Mucosa of rectum (tissue), 2 donors: ENCODE data around the gene ADD3.

Experiments
- H3K27ac ChIP-seq, 2 donors: one replicate each; pipeline ENCODE4 v1.7.0; 2013; ENCODE audit warnings: inconsistent platforms in 2 of 2, low read depth in 2 of 2, low read length in 2 of 2
- H3K27me3 ChIP-seq, 2 donors: one replicate each; pipeline ENCODE4 v1.7.0; 2013; ENCODE audit warnings: low read length in 2 of 2; ENCODE audit not compliant: control insufficient read depth in 2 of 2, insufficient read depth in 2 of 2
- H3K36me3 ChIP-seq, 2 donors: one replicate each; pipeline ENCODE4 v1.7.0; 2013; ENCODE audit warnings: low read length in 2 of 2; ENCODE audit not compliant: control insufficient read depth in 2 of 2, insufficient read depth in 2 of 2
- H3K4me1 ChIP-seq, 2 donors: one replicate each; pipeline ENCODE4 v1.7.0; 2013; ENCODE audit warnings: low read length in 2 of 2, mild to moderate bottlenecking in 1 of 2; ENCODE audit not compliant: control insufficient read depth in 2 of 2, insufficient read depth in 2 of 2
- H3K4me3 ChIP-seq, 2 donors: one replicate each; pipeline ENCODE4 v1.7.0; 2013; ENCODE audit warnings: low read length in 2 of 2
- H3K9ac ChIP-seq, 2 donors: one replicate each; pipeline ENCODE4 v1.7.0; 2013; ENCODE audit warnings: low read length in 2 of 2, low read depth in 1 of 2, mild to moderate bottlenecking in 1 of 2
- H3K9me3 ChIP-seq, 2 donors: one replicate each; pipeline ENCODE4 v1.7.0; 2013; ENCODE audit warnings: low read length in 2 of 2; ENCODE audit not compliant: control insufficient read depth in 2 of 2
- donor health status: healthy.
- donor health status: Normal muscosa, but diverticular disease.

The ADD3 gene

GRCh38 chr10:110011681-110012080 lies 3.9 kb downstream of the ADD3 start:
- Histone ChIP-seq H3K9me3 (no peaks in the 10 kb centered on the region), H3K27ac (no peak overlapping the region), H3K36me3 (no peaks in the 10 kb centered on the region), H3K27me3 (no peaks in the 10 kb centered on the region), H3K9ac (no peak overlapping the region), H3K4me3 (no peak overlapping the region), H3K4me1 (peaks cover 24 to 37% of the 10 kb centered on the region in 2 donors)

- H3K9me3 ChIP-seq: no peaks in the 10 kb centered on the region
- H3K4me1 ChIP-seq: peaks cover 21 to 36% of the 10 kb centered on the region in 2 donors
- H3K27me3 ChIP-seq: no peaks in the 10 kb centered on the region
- H3K27ac ChIP-seq: no peak overlapping the region
- H3K9ac ChIP-seq: no peak overlapping the region
- no peaks in the 10 kb centered on the region for H3K36me3 ChIP-seq
- no peak overlapping the region for H3K4me3 ChIP-seq
Measured at GRCh38 chr10:110013630-110014293, 6.0 kb downstream of the ADD3 start.

GRCh38 chr10:110016039-110016438 lies 8.3 kb downstream of the ADD3 start:
- Histone ChIP-seq H3K4me1 (peaks cover 7 to 14% of the 10 kb centered on the region in 2 donors), H3K36me3 (no peaks in the 10 kb centered on the region), H3K4me3 (no peak overlapping the region), H3K9me3 (no peaks in the 10 kb centered on the region), H3K27ac (no peak overlapping the region), H3K27me3 (no peaks in the 10 kb centered on the region), H3K9ac (no peak overlapping the region)

GRCh38 chr10:110017052-110017451 lies 9.3 kb downstream of the ADD3 start:
- Histone ChIP-seq H3K27me3 (no peaks in the 10 kb centered on the region), H3K9ac (no peak overlapping the region), H3K27ac (no peak overlapping the region), H3K4me1 (peaks cover 3 to 7% of the 10 kb centered on the region in 2 donors), H3K4me3 (no peak overlapping the region), H3K36me3 (no peaks in the 10 kb centered on the region), H3K9me3 (no peaks in the 10 kb centered on the region)

GRCh38 chr10:110017907-110018306 lies 10.1 kb downstream of the ADD3 start:
- Histone ChIP-seq H3K27ac (no peak overlapping the region), H3K27me3 (no peaks in the 10 kb centered on the region), H3K36me3 (no peaks in the 10 kb centered on the region), H3K4me1 (peaks cover 3 to 7% of the 10 kb centered on the region in 2 donors), H3K9me3 (no peaks in the 10 kb centered on the region), H3K9ac (no peak overlapping the region), H3K4me3 (no peak overlapping the region)

GRCh38 chr10:110020265-110020664 lies 12.5 kb downstream of the ADD3 start:
- no peak overlapping the region for H3K27ac ChIP-seq
- H3K4me1 ChIP-seq: peaks cover 0 to 3% of the 10 kb centered on the region in 2 donors
- no peak overlapping the region for H3K9ac ChIP-seq
- no peak overlapping the region for H3K4me3 ChIP-seq
- no peaks in the 10 kb centered on the region for H3K9me3 ChIP-seq
- H3K27me3 ChIP-seq: no peaks in the 10 kb centered on the region
- H3K36me3 ChIP-seq: no peaks in the 10 kb centered on the region

GRCh38 chr10:110022716-110023504 lies 15.1 kb downstream of the ADD3 start:
- no peaks in the 10 kb centered on the region for H3K27me3 ChIP-seq
- no peak overlapping the region for H3K9ac ChIP-seq
- H3K27ac ChIP-seq: no peak overlapping the region
- no peaks in the 10 kb centered on the region for H3K36me3 ChIP-seq
- no peaks in the 10 kb centered on the region for H3K9me3 ChIP-seq
- no peak overlapping the region for H3K4me3 ChIP-seq
- no peaks in the 10 kb centered on the region for H3K4me1 ChIP-seq

GRCh38 chr10:110023785-110024465 lies 16.1 kb downstream of the ADD3 start:
- Histone ChIP-seq H3K9ac (no peak overlapping the region), H3K9me3 (no peaks in the 10 kb centered on the region), H3K27me3 (no peaks in the 10 kb centered on the region), H3K4me3 (no peak overlapping the region), H3K4me1 (no peaks in the 10 kb centered on the region), H3K36me3 (no peaks in the 10 kb centered on the region), H3K27ac (no peak overlapping the region)

- no peaks in the 10 kb centered on the region for H3K9me3 ChIP-seq
- no peak overlapping the region for H3K9ac ChIP-seq
- no peak overlapping the region for H3K27ac ChIP-seq
- no peak overlapping the region for H3K4me3 ChIP-seq
- H3K4me1 ChIP-seq: peaks cover 4 to 6% of the 10 kb centered on the region in 2 donors
- no peaks in the 10 kb centered on the region for H3K36me3 ChIP-seq
- no peaks in the 10 kb centered on the region for H3K27me3 ChIP-seq
Measured at GRCh38 chr10:110029450-110029849, 21.7 kb downstream of the ADD3 start.
